ENCODE results near the gene AP5S1. TPM values are rescaled to one million over a fixed set of nuclear protein-coding genes. Genes with fewer than 3 reads are reported as not detected.
"Not testable (repeated sequence)": the region's sequence is repeated elsewhere in the genome, so short reads cannot be mapped to it uniquely, and the experiment has no call there.

Gene AP5S1
- total and polyA plus RNA-seq, 10 of the 15 experiments (the other 5 are each of a cell fraction or from before 2014, with no cell fraction given): 3.8 to 13.2 (median 7.8) TPM

DNA sequence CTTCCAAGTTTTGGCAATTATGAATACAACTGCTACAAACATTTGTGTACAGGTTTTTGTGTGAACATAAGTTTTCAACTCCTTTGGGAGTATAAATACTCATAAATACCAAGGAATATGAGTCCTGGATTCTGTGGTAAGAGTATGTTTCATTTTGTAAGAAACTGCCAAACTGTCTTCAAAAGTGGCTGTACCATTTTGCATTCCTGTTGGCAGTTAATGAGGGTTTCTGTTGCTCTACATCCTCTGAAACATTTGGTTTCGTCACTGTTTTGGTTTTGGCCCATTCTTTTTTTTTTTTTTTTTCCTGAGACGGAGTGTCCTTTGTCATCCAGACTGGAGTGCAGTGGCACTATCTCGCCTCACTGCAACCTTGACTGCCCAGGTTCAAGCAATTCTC is 8.5 kb downstream of the AP5S1 start (continued):
- TF ChIP-seq NFYB (IDR thresholded peaks at IDR 0.05; ENCODE audit: insufficient read depth, low read depth, low read length) (no peak), EGR1 (IDR thresholded peaks at IDR 0.05; ENCODE audit: borderline replicate concordance in 1 of 2, low read depth in 2 of 2, low read length in 2 of 2) (no peak), EZH2 (IDR thresholded peaks at IDR 0.05; ENCODE audit: borderline replicate concordance, control insufficient read depth, low read depth, low read length) (no peak), TBL1XR1 (IDR thresholded peaks at IDR 0.05; ENCODE audit: low read depth, low read length) (no peak)
- TF ChIP-seq, protein P1, sequence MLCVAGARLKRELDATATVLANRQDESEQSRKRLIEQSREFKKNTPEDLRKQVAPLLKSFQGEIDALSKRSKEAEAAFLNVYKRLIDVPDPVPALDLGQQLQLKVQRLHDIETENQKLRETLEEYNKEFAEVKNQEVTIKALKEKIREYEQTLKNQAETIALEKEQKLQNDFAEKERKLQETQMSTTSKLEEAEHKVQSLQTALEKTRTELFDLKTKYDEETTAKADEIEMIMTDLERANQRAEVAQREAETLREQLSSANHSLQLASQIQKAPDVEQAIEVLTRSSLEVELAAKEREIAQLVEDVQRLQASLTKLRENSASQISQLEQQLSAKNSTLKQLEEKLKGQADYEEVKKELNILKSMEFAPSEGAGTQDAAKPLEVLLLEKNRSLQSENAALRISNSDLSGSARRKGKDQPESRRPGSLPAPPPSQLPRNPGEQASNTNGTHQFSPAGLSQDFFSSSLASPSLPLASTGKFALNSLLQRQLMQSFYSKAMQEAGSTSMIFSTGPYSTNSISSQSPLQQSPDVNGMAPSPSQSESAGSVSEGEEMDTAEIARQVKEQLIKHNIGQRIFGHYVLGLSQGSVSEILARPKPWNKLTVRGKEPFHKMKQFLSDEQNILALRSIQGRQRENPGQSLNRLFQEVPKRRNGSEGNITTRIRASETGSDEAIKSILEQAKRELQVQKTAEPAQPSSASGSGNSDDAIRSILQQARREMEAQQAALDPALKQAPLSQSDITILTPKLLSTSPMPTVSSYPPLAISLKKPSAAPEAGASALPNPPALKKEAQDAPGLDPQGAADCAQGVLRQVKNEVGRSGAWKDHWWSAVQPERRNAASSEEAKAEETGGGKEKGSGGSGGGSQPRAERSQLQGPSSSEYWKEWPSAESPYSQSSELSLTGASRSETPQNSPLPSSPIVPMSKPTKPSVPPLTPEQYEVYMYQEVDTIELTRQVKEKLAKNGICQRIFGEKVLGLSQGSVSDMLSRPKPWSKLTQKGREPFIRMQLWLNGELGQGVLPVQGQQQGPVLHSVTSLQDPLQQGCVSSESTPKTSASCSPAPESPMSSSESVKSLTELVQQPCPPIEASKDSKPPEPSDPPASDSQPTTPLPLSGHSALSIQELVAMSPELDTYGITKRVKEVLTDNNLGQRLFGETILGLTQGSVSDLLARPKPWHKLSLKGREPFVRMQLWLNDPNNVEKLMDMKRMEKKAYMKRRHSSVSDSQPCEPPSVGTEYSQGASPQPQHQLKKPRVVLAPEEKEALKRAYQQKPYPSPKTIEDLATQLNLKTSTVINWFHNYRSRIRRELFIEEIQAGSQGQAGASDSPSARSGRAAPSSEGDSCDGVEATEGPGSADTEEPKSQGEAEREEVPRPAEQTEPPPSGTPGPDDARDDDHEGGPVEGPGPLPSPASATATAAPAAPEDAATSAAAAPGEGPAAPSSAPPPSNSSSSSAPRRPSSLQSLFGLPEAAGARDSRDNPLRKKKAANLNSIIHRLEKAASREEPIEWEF (IDR thresholded peaks at IDR 0.05; ENCODE audit: insufficient replicate concordance, low read depth, low read length): no peak

DNA sequence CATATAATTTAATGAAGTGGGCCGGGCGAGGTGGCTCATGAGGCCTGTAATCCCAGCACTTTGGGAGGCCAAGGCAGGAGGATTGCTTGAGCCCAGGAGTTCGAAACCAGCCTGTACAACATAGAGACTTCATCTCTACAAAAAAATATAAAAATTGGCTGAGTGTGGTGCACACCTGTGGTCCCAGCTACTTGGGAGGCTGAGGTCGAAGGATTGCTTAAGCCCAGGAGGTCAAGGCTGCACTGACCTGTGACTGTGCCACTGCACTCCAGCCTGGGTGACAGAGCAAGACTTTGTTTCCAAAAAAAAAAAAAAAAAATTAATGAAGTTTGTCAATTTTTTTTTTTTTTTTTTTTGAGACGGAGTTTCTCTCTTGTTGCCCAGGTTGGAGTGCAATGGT is 9.5 kb downstream of the AP5S1 start:
- SMC1A ChIA-PET (ENCODE audit: uncharacterized antibody, unreplicated experiment): not testable (repeated sequence)

More for the DNA sequence above, 9.5 kb downstream of the AP5S1 start:
- H2AFZ ChIP-seq (ENCODE audit: control insufficient read depth, low read depth, low read length); CTCF ChIA-PET; BruUV-seq (replicated peaks); ATAC-seq; H4K20me1 ChIP-seq (ENCODE audit: control insufficient read depth, insufficient read depth); H3K9ac ChIP-seq (ENCODE audit: control insufficient read depth, insufficient read depth, low read length); in situ Hi-C loops (cut with MboI); H3K27ac ChIP-seq (ENCODE audit: control insufficient read depth, insufficient read depth); FAIRE-seq; H3K9me3 ChIP-seq (replicated peaks; ENCODE audit: control insufficient read depth, insufficient read depth, low read length); H3K36me3 ChIP-seq (ENCODE audit: control insufficient read depth in 2 of 2, insufficient read depth in 2 of 2, low read length in 1 of 2); DNase-seq (ENCODE audit: low read depth, low spot score); H3K27me3 ChIP-seq (replicated peaks in 1 of 2; ENCODE audit: control insufficient read depth in 2 of 2, insufficient read depth in 2 of 2, low read length in 1 of 2); RAD21 ChIA-PET (ENCODE audit: unreplicated experiment); H3K4me2 ChIP-seq (ENCODE audit: control insufficient read depth, insufficient read depth); H3K4me1 ChIP-seq (ENCODE audit: control insufficient read depth, insufficient read depth, low read length); H3K4me3 ChIP-seq; POLR2A ChIA-PET; intact Hi-C loops (cut with micrococcal nuclease; ENCODE audit: unreplicated experiment); H3K79me2 ChIP-seq (ENCODE audit: control insufficient read depth, insufficient read depth, low read length): not testable (repeated sequence)
- 93% methylated on average over 4 of the region's 5 CpGs for WGBS (ENCODE audit: insufficient coverage, insufficient replicate concordance, low lambda C conversion rate, missing lambda C conversion rate)
